HG03025 (cell line): ENCODE measurements around the gene RNF225.
"Not testable (repeated sequence)": the region's sequence is repeated elsewhere in the genome, so short reads cannot be mapped to it uniquely, and the experiment has no call there.

Source experiments
- ATAC-seq: cut with Tn5 transposase; IDR thresholded peaks from one replicate; pipeline ENCODE4 v1.9.1; 2021; ENCODE audit warnings: mild to moderate bottlenecking, moderate library complexity; ENCODE audit not compliant: unreplicated experiment, low FRiP score

RNF225 gene

GRCh38 chr19:58361900-58362271, 33.6 kb upstream of the RNF225 start:
- peak; percentile 12 for ATAC-seq

GRCh38 chr19:58362272-58362994, 33.0 kb upstream of the RNF225 start, which contains the start of gene ZNF497:
Gene ZNF497, minus strand, starts transcription at chr19:58362751. Its CDS starts 5,116 bp downstream, at chr19:58357635.
- ATAC-seq, result peak; percentile 79

- ATAC-seq, result no peak
These were observed 31.3 kb upstream of the RNF225 start for GRCh38 chr19:58364146-58364545.

GRCh38 chr19:58366585-58367430, 28.6 kb upstream of the RNF225 start:
- ATAC-seq, result no peak

- ATAC-seq, result no peak
These were observed 27.6 kb upstream of the RNF225 start for GRCh38 chr19:58367698-58368454.

- no peak for ATAC-seq
These were observed 26.7 kb upstream of the RNF225 start for GRCh38 chr19:58368561-58369360.

- no peak for ATAC-seq
These were observed 22.9 kb upstream of the RNF225 start for GRCh38 chr19:58372311-58373133.

GRCh38 chr19:58374200-58374599, 21.3 kb upstream of the RNF225 start:
- no peak for ATAC-seq

GRCh38 chr19:58376724-58377123, 18.7 kb upstream of the RNF225 start:
- not testable (repeated sequence) for ATAC-seq

GRCh38 chr19:58379246-58379645, 16.2 kb upstream of the RNF225 start:
- ATAC-seq, result no peak

GRCh38 chr19:58380037-58380661, 15.3 kb upstream of the RNF225 start:
- no peak for ATAC-seq

- ATAC-seq, result peak; percentile 71
These were observed 14.6 kb upstream of the RNF225 start, which contains the start of gene ZNF837 for GRCh38 chr19:58380662-58381459. Gene ZNF837, minus strand, starts transcription at chr19:58381030. Its CDS starts 11,698 bp downstream, at chr19:58369332.

GRCh38 chr19:58381460-58382212, 13.8 kb upstream of the RNF225 start:
- no peak for ATAC-seq

- ATAC-seq, result no peak
These were observed 12.4 kb upstream of the RNF225 start for GRCh38 chr19:58382997-58383603.

GRCh38 chr19:58385313-58385890, 10.1 kb upstream of the RNF225 start:
- ATAC-seq, result no peak

- ATAC-seq, result peak; percentile 20
These were observed 9.4 kb upstream of the RNF225 start for GRCh38 chr19:58385891-58386575.
